Lung (tissue), 12 donors: Measurements from ENCODE around the gene MLX. TPM values are rescaled to one million over a fixed set of nuclear protein-coding genes. Genes with fewer than 3 reads are reported as not detected.

Experiments used
- ATAC-seq: fragments of 200-7000 bp; cut with Tn5 transposase; one replicate; pipeline ENCODE4 v1.9.1; 2020; ENCODE audit warnings: moderate number of reproducible peaks; ENCODE audit not compliant: insufficient read depth, low FRiP score
- DNase-seq, 3 donors: peaks; one replicate each; pipeline ENCODE4 v3.0.0-alpha.2; 2013 to 2017
- H3K27ac ChIP-seq, 2 donors: one replicate each; pipeline ENCODE4 v1.5.1; 2013; ENCODE audit warnings: mild to moderate bottlenecking in 2 of 2, moderate library complexity in 2 of 2, control low read depth in 1 of 2, inconsistent platforms in 1 of 2, low read depth in 1 of 2, low read length in 1 of 2
- H3K27me3 ChIP-seq, 3 donors: one replicate each; pipeline ENCODE4 v1.5.1; 2013; ENCODE audit warnings: low read length in 2 of 3; ENCODE audit not compliant: control insufficient read depth in 3 of 3, insufficient read depth in 3 of 3
- H3K36me3 ChIP-seq, 4 donors: one replicate each; pipeline ENCODE4 v1.5.1; 2013; ENCODE audit warnings: low read length in 4 of 4, mild to moderate bottlenecking in 1 of 4, moderate library complexity in 1 of 4; ENCODE audit not compliant: control insufficient read depth in 4 of 4, insufficient read depth in 4 of 4
- H3K4me1 ChIP-seq, 5 donors: one replicate each; pipeline ENCODE4 v1.5.1; 2013; ENCODE audit warnings: low read length in 5 of 5, mild to moderate bottlenecking in 2 of 5, moderate library complexity in 1 of 5; ENCODE audit not compliant: control insufficient read depth in 5 of 5, insufficient read depth in 5 of 5
- H3K4me3 ChIP-seq: one replicate; pipeline ENCODE4 v1.5.1; 2013; ENCODE audit warnings: mild to moderate bottlenecking, control low read depth, moderate library complexity
- H3K9ac ChIP-seq, 2 donors: one replicate each; pipeline ENCODE4 v1.5.1; 2013; ENCODE audit warnings: low read length in 2 of 2, control low read depth in 1 of 2; ENCODE audit not compliant: insufficient read depth in 1 of 2
- H3K9me3 ChIP-seq, 4 donors: one replicate each; pipeline ENCODE4 v1.5.1; 2013; ENCODE audit warnings: low read length in 3 of 4, mild to moderate bottlenecking in 1 of 4, moderate library complexity in 1 of 4; ENCODE audit not compliant: control insufficient read depth in 4 of 4, insufficient read depth in 3 of 4
- CTCF ChIP-seq: IDR thresholded peaks from 2 replicates; pipeline ENCODE4 v1.5.1; 2012; ENCODE audit warnings: mild to moderate bottlenecking; ENCODE audit errors: control extremely low read depth, extremely low read depth
- WGBS, 2 donors: extraction: QIAGEN DNeasy Blood & Tissue Kit; methylation state at CpG; one replicate each; pipeline ENCODE4 v1.1.7; 2013; 5-methylcytosine and 5-hydroxymethylcytosine counted together
- polyA plus RNA-seq, 2 donors: library from polyadenylated mRNA; stranded (reverse); fragments of 200-250 nt; gene quantifications; one replicate each; pipeline ENCODE4 v1.2.1, GENCODE V29; 2013
- total RNA-seq, 2 donors: library from RNA; depleted of rRNA in 1 of 2; stranded (reverse); fragments of >200 nt in 1 of 2; gene quantifications; one replicate each; pipeline ENCODE4 v1.2.1, GENCODE V29; 2014 to 2021
- donor health status: control.
- donor health status: control.
- donor health status: Bipolar disorder and iron deficiency.
- donor health status: healthy.
- donor health status: DM: yes; HTN: yes; CAD: no.

The MLX gene
- total and polyA plus RNA-seq, 4 donors = 31.9 to 71.6 (median 65.7) TPM

- no peaks in the 10 kb centered on the region for H3K27me3 ChIP-seq
- H3K36me3 ChIP-seq = peaks cover 7 to 28% (median 21%) of the 10 kb centered on the region in 4 donors
- peaks cover 0 to 17% (median 4%) of the 10 kb centered on the region in 5 donors for H3K4me1 ChIP-seq
- TF ChIP-seq CTCF = no peak
- H3K4me3 ChIP-seq = no peak overlapping the region
- no peak overlapping the region for H3K27ac ChIP-seq
- H3K9me3 ChIP-seq = peaks cover 0 to 3% (median 0%) of the 10 kb centered on the region in 4 donors
- no peak overlapping the region for H3K9ac ChIP-seq
- ATAC-seq (no peak), DNase-seq (no peak)
- WGBS, 2 donors = 96 to 97% methylated on average over 4 of the region's 4 CpGs
These were observed 45.1 kb downstream of the MLX start for GRCh38 chr17:42612013-42612412.

GRCh38 chr17:42613699-42614295 lies 46.9 kb downstream of the MLX start:
- H3K4me3 ChIP-seq = no peak overlapping the region
- no peak for DNase-seq
- H3K27me3 ChIP-seq = no peaks in the 10 kb centered on the region
- peaks cover 7 to 28% (median 21%) of the 10 kb centered on the region in 4 donors for H3K36me3 ChIP-seq
- no peak for TF ChIP-seq CTCF
- 96 to 97% methylated on average over 17 of the region's 17 CpGs for WGBS, 2 donors
- H3K27ac ChIP-seq = no peak overlapping the region
- H3K4me1 ChIP-seq = peaks cover 0 to 11% (median 0%) of the 10 kb centered on the region in 5 donors
- no peak overlapping the region for H3K9ac ChIP-seq
- ATAC-seq = no peak
- H3K9me3 ChIP-seq = peaks cover 0 to 3% (median 0%) of the 10 kb centered on the region in 4 donors

DNA sequence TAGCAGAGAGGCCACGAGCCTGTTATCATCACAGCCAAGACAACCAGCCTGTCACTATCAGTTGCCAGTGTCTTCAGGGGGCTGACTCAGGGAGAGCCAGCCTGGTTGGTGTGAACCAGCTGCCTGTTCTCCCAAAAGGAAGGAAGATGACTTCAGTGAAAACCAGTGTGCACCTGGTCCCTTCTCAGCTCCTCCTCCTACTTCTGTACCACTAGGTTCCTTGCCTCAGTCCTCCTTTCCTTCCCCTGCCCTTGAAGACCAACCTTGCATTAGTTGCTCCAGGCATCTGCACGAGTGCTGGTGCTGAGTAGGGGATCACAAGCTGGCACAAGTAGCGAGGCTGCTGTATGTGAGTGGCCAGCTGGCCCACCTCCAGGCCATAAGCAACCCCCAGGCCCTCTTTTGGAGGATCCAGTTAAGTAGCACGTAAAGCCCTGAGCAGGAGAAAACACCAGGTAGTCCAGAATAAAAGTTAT lies 51.1 kb downstream of the MLX start:
- no peak for TF ChIP-seq CTCF
- Histone ChIP-seq H3K9ac (peak overlapping the region in 1 of 2 donors; percentile 24), H3K27me3 (no peaks in the 10 kb centered on the region), H3K36me3 (peaks cover 7 to 21% (median 16%) of the 10 kb centered on the region in 4 donors), H3K9me3 (peaks cover 0 to 3% (median 0%) of the 10 kb centered on the region in 4 donors), H3K4me1 (peaks cover 0 to 8% (median 0%) of the 10 kb centered on the region in 5 donors), H3K27ac (no peak overlapping the region), H3K4me3 (no peak overlapping the region)
- DNase-seq (peak in 1 of 3 donors; percentile 8), ATAC-seq (no peak)
- 68 to 71% methylated on average over 4 of the region's 4 CpGs for WGBS, 2 donors
